Measurements from ENCODE around the gene HS3ST5. TPM values are rescaled to one million over a fixed set of nuclear protein-coding genes. Genes with fewer than 3 reads are reported as not detected.

HS3ST5 gene
- total RNA-seq, 2 donors from 2014 or later = 0.34 TPM; not detected in 1

DNA sequence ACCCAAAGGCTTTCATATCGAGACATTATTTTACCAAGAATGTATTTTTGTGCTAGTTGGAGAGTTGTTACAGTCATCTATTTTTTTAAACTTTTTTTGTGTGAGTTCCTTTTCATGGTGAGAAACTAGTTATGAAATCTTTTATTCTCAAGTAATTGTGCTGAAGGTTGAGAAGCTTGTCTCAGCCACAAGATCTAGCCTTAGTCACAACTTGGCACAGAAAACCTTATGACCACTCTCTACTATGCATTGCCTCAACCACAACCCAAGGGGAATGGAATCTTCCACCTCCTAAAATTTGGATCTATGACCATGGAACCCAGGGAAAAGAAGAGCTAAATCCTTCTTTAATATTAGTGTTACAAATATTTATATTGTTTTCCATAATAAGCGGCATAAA is 58.5 kb downstream of the HS3ST5 start:
- Histone ChIP-seq H3K9me3 (no peaks in the 10 kb centered on the region), H3K4me1 (replicated peaks) (no peaks in the 10 kb centered on the region), H3K4me3 (no peak overlapping the region), H3K27me3 (replicated peaks; ENCODE audit: insufficient read depth) (no peaks in the 10 kb centered on the region), H3K36me3 (no peaks in the 10 kb centered on the region), H3K27ac (no peak overlapping the region)
- intact Hi-C loops (cut with DNase I) = no loop called here
- TF ChIP-seq, protein P1, sequence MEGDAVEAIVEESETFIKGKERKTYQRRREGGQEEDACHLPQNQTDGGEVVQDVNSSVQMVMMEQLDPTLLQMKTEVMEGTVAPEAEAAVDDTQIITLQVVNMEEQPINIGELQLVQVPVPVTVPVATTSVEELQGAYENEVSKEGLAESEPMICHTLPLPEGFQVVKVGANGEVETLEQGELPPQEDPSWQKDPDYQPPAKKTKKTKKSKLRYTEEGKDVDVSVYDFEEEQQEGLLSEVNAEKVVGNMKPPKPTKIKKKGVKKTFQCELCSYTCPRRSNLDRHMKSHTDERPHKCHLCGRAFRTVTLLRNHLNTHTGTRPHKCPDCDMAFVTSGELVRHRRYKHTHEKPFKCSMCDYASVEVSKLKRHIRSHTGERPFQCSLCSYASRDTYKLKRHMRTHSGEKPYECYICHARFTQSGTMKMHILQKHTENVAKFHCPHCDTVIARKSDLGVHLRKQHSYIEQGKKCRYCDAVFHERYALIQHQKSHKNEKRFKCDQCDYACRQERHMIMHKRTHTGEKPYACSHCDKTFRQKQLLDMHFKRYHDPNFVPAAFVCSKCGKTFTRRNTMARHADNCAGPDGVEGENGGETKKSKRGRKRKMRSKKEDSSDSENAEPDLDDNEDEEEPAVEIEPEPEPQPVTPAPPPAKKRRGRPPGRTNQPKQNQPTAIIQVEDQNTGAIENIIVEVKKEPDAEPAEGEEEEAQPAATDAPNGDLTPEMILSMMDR (IDR thresholded peaks at IDR 0.05) = no peak
- TF ChIP-seq POLR2A (IDR thresholded peaks at IDR 0.05) (no peak), POLR2AphosphoS5 (IDR thresholded peaks at IDR 0.05) (no peak)
- no peak for DNase-seq (ENCODE audit: low spot score)
- 95% methylated on average over 2 of the region's 2 CpGs for WGBS

DNA sequence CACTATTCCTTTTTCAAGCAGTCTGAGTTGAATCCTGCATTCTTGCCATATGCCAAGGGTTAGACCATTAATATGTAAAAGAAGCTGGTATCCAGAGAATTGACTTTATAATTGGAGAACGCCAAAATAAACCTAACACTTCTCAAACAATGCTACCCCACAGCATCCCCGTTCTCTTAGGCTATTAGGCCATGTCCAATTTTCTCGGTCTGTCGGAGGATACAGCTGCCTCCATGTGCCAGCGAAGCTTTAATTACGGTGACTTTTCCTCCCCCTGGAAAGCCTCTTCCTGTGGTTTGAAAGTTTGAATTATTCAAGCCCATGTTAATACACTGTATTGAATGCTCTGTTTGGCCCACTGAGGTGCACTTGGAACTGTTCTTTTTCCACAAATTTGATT is 60.5 kb downstream of the HS3ST5 start:
- Histone ChIP-seq H3K4me3 (no peak overlapping the region), H3K4me1 (replicated peaks) (no peaks in the 10 kb centered on the region), H3K9me3 (no peaks in the 10 kb centered on the region), H3K36me3 (no peaks in the 10 kb centered on the region), H3K27me3 (replicated peaks; ENCODE audit: insufficient read depth) (no peaks in the 10 kb centered on the region), H3K27ac (no peak overlapping the region)
- TF ChIP-seq, protein P1 (IDR thresholded peaks at IDR 0.05) = no peak
- no peak for TF ChIP-seq POLR2A (IDR thresholded peaks at IDR 0.05)
- no peak for TF ChIP-seq POLR2AphosphoS5 (IDR thresholded peaks at IDR 0.05)
- intact Hi-C loops (cut with DNase I) = no loop called here
- DNase-seq (ENCODE audit: low spot score) = no peak
- 48% methylated on average over 6 of the region's 6 CpGs for WGBS

DNA sequence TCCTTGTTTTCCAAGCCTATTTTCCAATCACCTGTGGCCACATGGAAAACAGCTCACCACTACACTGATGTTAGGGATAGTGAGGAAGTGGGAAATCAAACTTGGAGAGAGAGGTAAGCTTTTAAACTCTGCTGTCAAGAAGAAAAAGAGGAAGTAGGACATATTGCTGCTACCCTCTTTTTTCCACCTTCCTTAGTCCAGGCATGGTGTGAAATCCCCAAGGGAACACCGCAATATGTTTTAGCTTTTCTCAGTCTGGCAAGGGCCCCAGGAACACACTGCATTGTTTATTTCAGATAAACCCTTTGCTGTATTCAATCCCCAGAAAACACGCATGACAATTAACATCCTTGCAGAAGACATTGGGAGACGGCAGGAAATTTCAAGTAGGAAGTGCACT is 61.3 kb downstream of the HS3ST5 start:
- WGBS = 50% methylated on average over 3 of the region's 3 CpGs

DNA sequence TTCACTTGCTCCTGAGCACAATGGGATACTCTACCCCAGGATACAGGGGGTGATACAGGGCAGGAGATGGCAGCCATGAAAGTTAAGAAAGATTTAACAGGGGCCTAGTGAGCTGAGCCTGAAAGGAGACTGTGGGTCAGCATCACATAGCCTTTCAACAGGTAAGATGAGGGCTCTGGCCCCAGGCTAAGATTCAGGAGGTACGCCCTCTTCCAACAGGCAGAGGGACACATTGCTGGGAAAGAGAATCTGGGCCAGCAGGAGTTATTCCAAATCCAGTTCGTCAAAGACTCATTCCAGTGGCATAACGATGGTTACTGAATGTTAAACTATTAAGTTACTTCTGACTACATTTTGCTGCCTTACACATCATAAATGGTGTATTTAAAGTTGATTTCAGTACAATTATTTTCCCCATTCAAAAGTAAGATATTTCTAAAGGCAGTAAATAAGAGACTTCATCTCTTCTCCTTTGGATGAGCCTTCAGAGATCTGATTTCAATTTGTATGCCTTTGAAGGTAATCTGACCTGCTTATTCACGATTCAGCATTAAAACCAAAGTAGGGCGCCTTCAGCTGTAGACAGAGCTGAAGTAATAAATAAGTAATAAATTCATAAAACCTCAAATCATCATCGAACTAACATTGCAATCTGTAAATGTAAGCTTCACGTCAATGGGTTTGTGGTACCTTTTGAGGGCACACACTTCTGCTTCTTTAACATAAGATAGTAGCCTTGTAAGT is 62.4 kb downstream of the HS3ST5 start:
- H3K27me3 ChIP-seq (replicated peaks; ENCODE audit: insufficient read depth) = no peaks in the 10 kb centered on the region
- TF ChIP-seq POLR2A (IDR thresholded peaks at IDR 0.05) (no peak), POLR2AphosphoS5 (IDR thresholded peaks at IDR 0.05) (no peak)
- TF ChIP-seq, protein P1 (IDR thresholded peaks at IDR 0.05) = no peak
- no peaks in the 10 kb centered on the region for H3K36me3 ChIP-seq
- no peak overlapping the region for H3K4me3 ChIP-seq
- H3K9me3 ChIP-seq = no peaks in the 10 kb centered on the region
- H3K4me1 ChIP-seq (replicated peaks) = no peaks in the 10 kb centered on the region
- intact Hi-C loops (cut with DNase I) = no loop called here
- no peak for DNase-seq (ENCODE audit: low spot score)
- H3K27ac ChIP-seq = no peak overlapping the region
- 74% methylated on average over 7 of the region's 7 CpGs for WGBS

More for the DNA sequence above, 61.3 kb downstream of the HS3ST5 start:
- H3K9me3 ChIP-seq = no peaks in the 10 kb centered on the region
- no peaks in the 10 kb centered on the region for H3K27me3 ChIP-seq (replicated peaks; ENCODE audit: insufficient read depth)
- TF ChIP-seq POLR2AphosphoS5 (IDR thresholded peaks at IDR 0.05) (no peak), POLR2A (IDR thresholded peaks at IDR 0.05) (no peak)
- TF ChIP-seq, protein P1 (IDR thresholded peaks at IDR 0.05) = no peak
- intact Hi-C loops (cut with DNase I) = no loop called here
- no peak overlapping the region for H3K27ac ChIP-seq
- no peaks in the 10 kb centered on the region for H3K4me1 ChIP-seq (replicated peaks)
- H3K4me3 ChIP-seq = no peak overlapping the region
- H3K36me3 ChIP-seq = no peaks in the 10 kb centered on the region
- no peak for DNase-seq (ENCODE audit: low spot score)

DNA sequence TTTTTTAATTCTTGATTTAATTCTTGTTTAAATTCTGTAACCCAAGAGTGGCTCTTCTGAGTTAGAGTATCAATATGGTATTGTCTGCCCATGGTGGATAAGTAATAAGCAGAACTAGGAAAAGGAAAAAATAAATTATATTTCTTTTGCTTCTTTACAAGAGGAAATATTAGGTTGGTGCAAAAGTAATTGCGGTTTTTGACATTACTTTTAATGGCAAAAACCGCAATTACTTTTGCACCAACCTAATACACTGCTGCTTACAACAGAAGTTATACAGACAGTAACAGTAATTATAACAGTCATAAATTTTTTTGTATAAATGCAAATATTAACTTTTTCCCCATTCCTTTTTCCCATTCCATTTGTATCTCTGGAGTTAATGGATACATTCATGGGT is 65.6 kb downstream of the HS3ST5 start:
- 59% methylated on average over 2 of the region's 2 CpGs for WGBS
- H3K9me3 ChIP-seq = no peaks in the 10 kb centered on the region
- H3K4me1 ChIP-seq (replicated peaks) = no peaks in the 10 kb centered on the region
- no peak overlapping the region for H3K27ac ChIP-seq
- H3K27me3 ChIP-seq (replicated peaks; ENCODE audit: insufficient read depth) = no peaks in the 10 kb centered on the region
- H3K4me3 ChIP-seq = no peak overlapping the region
- H3K36me3 ChIP-seq = no peaks in the 10 kb centered on the region
- TF ChIP-seq POLR2A (IDR thresholded peaks at IDR 0.05) = no peak
- TF ChIP-seq POLR2AphosphoS5 (IDR thresholded peaks at IDR 0.05) = no peak
- TF ChIP-seq, protein P1 (IDR thresholded peaks at IDR 0.05) = no peak
- intact Hi-C loops (cut with DNase I) = no loop called here
- DNase-seq (ENCODE audit: low spot score) = no peak

Data from prostate gland (tissue), 2 donors.